Muscle layer of colon (tissue), 2 donors: ENCODE results near the gene OR4S2.

Experiments
- H3K27ac ChIP-seq: one replicate; pipeline ENCODE4 v1.7.0; 2013; ENCODE audit warnings: low read depth, mild to moderate bottlenecking, low read length, moderate library complexity
- H3K27me3 ChIP-seq, 2 donors: one replicate each; pipeline ENCODE4 v1.7.0; 2013; ENCODE audit warnings: low read length in 2 of 2, mild to moderate bottlenecking in 2 of 2; ENCODE audit not compliant: insufficient read depth in 2 of 2, control insufficient read depth in 1 of 2
- H3K36me3 ChIP-seq: one replicate; pipeline ENCODE4 v1.7.0; 2013; ENCODE audit warnings: mild to moderate bottlenecking, low read length; ENCODE audit not compliant: insufficient read depth
- H3K4me1 ChIP-seq: one replicate; pipeline ENCODE4 v1.7.0; 2013; ENCODE audit warnings: mild to moderate bottlenecking, low read length; ENCODE audit not compliant: insufficient read depth
- H3K4me3 ChIP-seq, 2 donors: one replicate each; pipeline ENCODE4 v1.7.0; 2013; ENCODE audit warnings: low read length in 2 of 2, low read depth in 1 of 2, mild to moderate bottlenecking in 1 of 2, moderate library complexity in 1 of 2
- H3K9ac ChIP-seq: one replicate; pipeline ENCODE4 v1.7.0; 2013; ENCODE audit warnings: low read length
- H3K9me3 ChIP-seq: one replicate; pipeline ENCODE4 v1.7.0; 2013; ENCODE audit warnings: mild to moderate bottlenecking, low read length
- donor health status: abdominal sarcoma.
- donor health status: Adenocarcinoma of cecum.

OR4S2 gene

GRCh38 chr11:55648027-55648426 lies at the start of gene OR4S2:
Gene OR4S2, plus strand, starts transcription at chr11:55648327. Its CDS starts 2,577 bp downstream, at chr11:55650904.
- H3K27ac ChIP-seq, result no peak within 1 kb of the TSS
- H3K9me3 ChIP-seq, result no peaks in the 10 kb centered on the region
- no peaks in the 10 kb centered on the region for H3K36me3 ChIP-seq
- no peaks in the 10 kb centered on the region for H3K27me3 ChIP-seq
- H3K9ac ChIP-seq, result no peak within 1 kb of the TSS
- H3K4me3 ChIP-seq, result no peak within 1 kb of the TSS
- no peaks in the 10 kb centered on the region for H3K4me1 ChIP-seq

- Histone ChIP-seq H3K4me3 (no peak within 1 kb of the TSS), H3K36me3 (no peaks in the 10 kb centered on the region), H3K4me1 (no peaks in the 10 kb centered on the region), H3K27me3 (no peaks in the 10 kb centered on the region), H3K9me3 (no peaks in the 10 kb centered on the region), H3K27ac (no peak within 1 kb of the TSS), H3K9ac (no peak within 1 kb of the TSS)
These were observed 40.6 kb upstream of the OR4S2 start, which contains the start of gene OR4C11 for GRCh38 chr11:55607545-55607944. Gene OR4C11, minus strand, starts transcription at chr11:55607645. Its CDS starts 3,272 bp downstream, at chr11:55604373.

GRCh38 chr11:55624531-55624930 lies 23.6 kb upstream of the OR4S2 start:
- Histone ChIP-seq H3K4me3 (no peak overlapping the region), H3K9ac (no peak overlapping the region), H3K27me3 (no peaks in the 10 kb centered on the region), H3K4me1 (no peaks in the 10 kb centered on the region), H3K36me3 (no peaks in the 10 kb centered on the region), H3K27ac (no peak overlapping the region), H3K9me3 (no peaks in the 10 kb centered on the region)

- no peaks in the 10 kb centered on the region for H3K9me3 ChIP-seq
- no peak within 1 kb of the TSS for H3K9ac ChIP-seq
- H3K4me1 ChIP-seq, result no peaks in the 10 kb centered on the region
- H3K27ac ChIP-seq, result no peak within 1 kb of the TSS
- no peak within 1 kb of the TSS for H3K4me3 ChIP-seq
- H3K36me3 ChIP-seq, result no peaks in the 10 kb centered on the region
- H3K27me3 ChIP-seq, result no peaks in the 10 kb centered on the region
These were observed 13.3 kb upstream of the OR4S2 start, which contains the start of gene OR4P4 for GRCh38 chr11:55634813-55635212. Gene OR4P4, plus strand, starts transcription at chr11:55635113.

GRCh38 chr11:55652560-55652959 lies 4.4 kb downstream of the OR4S2 start:
- no peaks in the 10 kb centered on the region for H3K36me3 ChIP-seq
- no peak overlapping the region for H3K9ac ChIP-seq
- no peaks in the 10 kb centered on the region for H3K27me3 ChIP-seq
- no peaks in the 10 kb centered on the region for H3K9me3 ChIP-seq
- H3K4me1 ChIP-seq, result no peaks in the 10 kb centered on the region
- H3K4me3 ChIP-seq, result no peak overlapping the region
- no peak overlapping the region for H3K27ac ChIP-seq

GRCh38 chr11:55655096-55655495 lies 7.0 kb downstream of the OR4S2 start:
- no peak overlapping the region for H3K4me3 ChIP-seq

GRCh38 chr11:55658031-55658573 lies 10.0 kb downstream of the OR4S2 start:
- Histone ChIP-seq H3K9ac (no peak overlapping the region), H3K27me3 (no peaks in the 10 kb centered on the region), H3K4me1 (no peaks in the 10 kb centered on the region), H3K9me3 (no peaks in the 10 kb centered on the region), H3K36me3 (no peaks in the 10 kb centered on the region), H3K27ac (no peak overlapping the region), H3K4me3 (no peak overlapping the region)

More at GRCh38 chr11:55655096-55655495, 7.0 kb downstream of the OR4S2 start:
- Histone ChIP-seq H3K9ac (no peak overlapping the region), H3K4me1 (no peaks in the 10 kb centered on the region), H3K36me3 (no peaks in the 10 kb centered on the region), H3K27ac (no peak overlapping the region), H3K9me3 (no peaks in the 10 kb centered on the region), H3K27me3 (no peaks in the 10 kb centered on the region)

- Histone ChIP-seq H3K4me3 (no peak overlapping the region), H3K27ac (no peak overlapping the region), H3K27me3 (no peaks in the 10 kb centered on the region), H3K9me3 (no peaks in the 10 kb centered on the region), H3K9ac (no peak overlapping the region), H3K4me1 (no peaks in the 10 kb centered on the region), H3K36me3 (no peaks in the 10 kb centered on the region)
These were observed 10.5 kb downstream of the OR4S2 start for GRCh38 chr11:55658608-55659007.

GRCh38 chr11:55661901-55662300 lies 13.8 kb downstream of the OR4S2 start, which contains the start of gene OR4C6:
Gene OR4C6, plus strand, starts transcription at chr11:55662201. Its CDS starts 2,966 bp downstream, at chr11:55665167.
- Histone ChIP-seq H3K4me3 (no peak within 1 kb of the TSS), H3K9me3 (no peaks in the 10 kb centered on the region), H3K9ac (no peak within 1 kb of the TSS), H3K27me3 (no peaks in the 10 kb centered on the region), H3K36me3 (no peaks in the 10 kb centered on the region), H3K4me1 (no peaks in the 10 kb centered on the region), H3K27ac (no peak within 1 kb of the TSS)

GRCh38 chr11:55669376-55669775 lies 21.2 kb downstream of the OR4S2 start:
- Histone ChIP-seq H3K27ac (no peak overlapping the region), H3K4me1 (no peaks in the 10 kb centered on the region), H3K9ac (no peak overlapping the region), H3K4me3 (no peak overlapping the region), H3K9me3 (no peaks in the 10 kb centered on the region), H3K36me3 (no peaks in the 10 kb centered on the region), H3K27me3 (no peaks in the 10 kb centered on the region)

- Histone ChIP-seq H3K9me3 (no peaks in the 10 kb centered on the region), H3K4me3 (no peak overlapping the region), H3K27me3 (no peaks in the 10 kb centered on the region), H3K9ac (no peak overlapping the region), H3K36me3 (no peaks in the 10 kb centered on the region), H3K4me1 (no peaks in the 10 kb centered on the region), H3K27ac (no peak overlapping the region)
These were observed 25.7 kb downstream of the OR4S2 start for GRCh38 chr11:55673860-55674259.

- Histone ChIP-seq H3K27ac (no peak overlapping the region), H3K4me3 (no peak overlapping the region), H3K4me1 (no peaks in the 10 kb centered on the region), H3K9ac (no peak overlapping the region), H3K27me3 (no peaks in the 10 kb centered on the region), H3K36me3 (no peaks in the 10 kb centered on the region), H3K9me3 (no peaks in the 10 kb centered on the region)
These were observed 49.7 kb downstream of the OR4S2 start for GRCh38 chr11:55697817-55698216.
